Measurements from ENCODE around the gene TTYH2. TPM values are rescaled to one million over a fixed set of nuclear protein-coding genes. Genes with fewer than 3 reads are reported as not detected.

TTYH2 gene
- total RNA-seq, 2 experiments from 2014 or later: 3.1 to 3.8 TPM

- DNase-seq (ENCODE audit: low spot score): no peak
- TF ChIP-seq CTCF (conservative IDR thresholded peaks at IDR 0.05; ENCODE audit: low read length): no peak
- TF ChIP-seq EZH2phosphoT487 (IDR thresholded peaks at IDR 0.05; ENCODE audit: borderline replicate concordance, low read depth, low read length): no peak
- Histone ChIP-seq H3K36me3 (ENCODE audit: insufficient read depth, low read length) (no peaks in the 10 kb centered on the region), H2AFZ (ENCODE audit: low read length) (no peak overlapping the region), H3K4me3 (ENCODE audit: low read depth, low read length, poor library complexity, severe bottlenecking) (no peak overlapping the region), H3K4me2 (ENCODE audit: low read length) (no peak overlapping the region), H3K79me2 (ENCODE audit: insufficient read depth, low read depth, low read length) (no peaks in the 10 kb centered on the region), H3K9me3 (ENCODE audit: low read length) (no peaks in the 10 kb centered on the region), H3K9me2 (ENCODE audit: insufficient read depth, low read length) (no peaks in the 10 kb centered on the region), H3K27ac (ENCODE audit: low read depth, low read length, poor library complexity, severe bottlenecking) (no peak overlapping the region), H4K20me1 (ENCODE audit: insufficient read depth, low read length) (no peaks in the 10 kb centered on the region), H3K4me1 (ENCODE audit: insufficient read depth, low read length, poor library complexity, severe bottlenecking) (no peaks in the 10 kb centered on the region)
- ChIA-PET POLR2A (no interaction called here), CTCF (ENCODE audit: unreplicated experiment) (no interaction called here)
- BruUV-seq (replicated peaks): no TSS peak
- intact Hi-C loops (cut with micrococcal nuclease; ENCODE audit: unreplicated experiment): no loop called here
Measured at GRCh38 chr17:74244548-74244947, 31.2 kb downstream of the TTYH2 start.

GRCh38 chr17:74245145-74245831, 31.9 kb downstream of the TTYH2 start:
- Histone ChIP-seq H3K4me1 (ENCODE audit: insufficient read depth, low read length, poor library complexity, severe bottlenecking) (no peaks in the 10 kb centered on the region), H3K79me2 (ENCODE audit: insufficient read depth, low read depth, low read length) (no peaks in the 10 kb centered on the region), H3K4me3 (ENCODE audit: low read depth, low read length, poor library complexity, severe bottlenecking) (no peak overlapping the region), H3K9me3 (ENCODE audit: low read length) (no peaks in the 10 kb centered on the region), H3K4me2 (ENCODE audit: low read length) (no peak overlapping the region), H3K27ac (ENCODE audit: low read depth, low read length, poor library complexity, severe bottlenecking) (no peak overlapping the region), H4K20me1 (ENCODE audit: insufficient read depth, low read length) (no peaks in the 10 kb centered on the region), H3K36me3 (ENCODE audit: insufficient read depth, low read length) (no peaks in the 10 kb centered on the region), H3K9me2 (ENCODE audit: insufficient read depth, low read length) (no peaks in the 10 kb centered on the region), H2AFZ (ENCODE audit: low read length) (no peak overlapping the region)
- no peak for DNase-seq (ENCODE audit: low spot score)
- no TSS peak for BruUV-seq (replicated peaks)
- ChIA-PET CTCF (ENCODE audit: unreplicated experiment) (no interaction called here), POLR2A (no interaction called here)
- intact Hi-C loops (cut with micrococcal nuclease; ENCODE audit: unreplicated experiment): no loop called here
- TF ChIP-seq CTCF (conservative IDR thresholded peaks at IDR 0.05; ENCODE audit: low read length) (no peak), EZH2phosphoT487 (IDR thresholded peaks at IDR 0.05; ENCODE audit: borderline replicate concordance, low read depth, low read length) (no peak)

GRCh38 chr17:74245871-74246270, 32.5 kb downstream of the TTYH2 start:
- DNase-seq (ENCODE audit: low spot score): no peak
- no peak overlapping the region for H3K27ac ChIP-seq (ENCODE audit: low read depth, low read length, poor library complexity, severe bottlenecking)
- POLR2A ChIA-PET: no interaction called here
- TF ChIP-seq CTCF (conservative IDR thresholded peaks at IDR 0.05; ENCODE audit: low read length) (no peak), EZH2phosphoT487 (IDR thresholded peaks at IDR 0.05; ENCODE audit: borderline replicate concordance, low read depth, low read length) (no peak)
- no peaks in the 10 kb centered on the region for H4K20me1 ChIP-seq (ENCODE audit: insufficient read depth, low read length)
- CTCF ChIA-PET (ENCODE audit: unreplicated experiment): no interaction called here
- no peaks in the 10 kb centered on the region for H3K4me1 ChIP-seq (ENCODE audit: insufficient read depth, low read length, poor library complexity, severe bottlenecking)
- no peak overlapping the region for H3K4me3 ChIP-seq (ENCODE audit: low read depth, low read length, poor library complexity, severe bottlenecking)
- no peaks in the 10 kb centered on the region for H3K9me3 ChIP-seq (ENCODE audit: low read length)
- H3K4me2 ChIP-seq (ENCODE audit: low read length): no peak overlapping the region
- no peaks in the 10 kb centered on the region for H3K36me3 ChIP-seq (ENCODE audit: insufficient read depth, low read length)
- no peak overlapping the region for H2AFZ ChIP-seq (ENCODE audit: low read length)
- intact Hi-C loops (cut with micrococcal nuclease; ENCODE audit: unreplicated experiment): no loop called here
- no peaks in the 10 kb centered on the region for H3K79me2 ChIP-seq (ENCODE audit: insufficient read depth, low read depth, low read length)
- no TSS peak for BruUV-seq (replicated peaks)
- no peaks in the 10 kb centered on the region for H3K9me2 ChIP-seq (ENCODE audit: insufficient read depth, low read length)
